Right cardiac atrium (tissue), 5 donors: Measurements from ENCODE around the gene ACIN1. TPM values are rescaled to one million over a fixed set of nuclear protein-coding genes. Genes with fewer than 3 reads are reported as not detected.
"Not testable (repeated sequence)": the region's sequence is repeated elsewhere in the genome, so short reads cannot be mapped to it uniquely, and the experiment has no call there.

ENCODE experiments used
- ATAC-seq, 2 donors: fragments of 200-7000 bp; cut with Tn5 transposase; one replicate each; pipeline versions ENCODE4 v1.8.0 to v1.9.1; 2020; ENCODE audit warnings: moderate library complexity in 2 of 2, mild to moderate bottlenecking in 1 of 2
- DNase-seq, 3 donors: peaks; one replicate each; pipeline ENCODE4 v3.0.0-alpha.2; 2020
- H3K27ac ChIP-seq: one replicate; pipeline ENCODE4 v1.5.1; 2013; ENCODE audit warnings: mild to moderate bottlenecking, low read length, control low read depth, moderate library complexity
- H3K27me3 ChIP-seq: one replicate; pipeline ENCODE4 v1.6.1; 2013; ENCODE audit not compliant: control insufficient read depth, insufficient read depth
- H3K4me1 ChIP-seq: one replicate; pipeline ENCODE4 v1.6.1; 2013; ENCODE audit warnings: low read length; ENCODE audit not compliant: control insufficient read depth, insufficient read depth
- H3K4me3 ChIP-seq: one replicate; pipeline ENCODE4 v1.5.1; 2013; ENCODE audit warnings: low read length, control low read depth
- H3K9me3 ChIP-seq: one replicate; pipeline ENCODE4 v1.6.1; 2013; ENCODE audit warnings: low read length; ENCODE audit not compliant: control insufficient read depth
- WGBS: extraction: QIAGEN DNeasy Blood & Tissue Kit; methylation state at CpG from one replicate; pipeline ENCODE4 v1.1.7; 2013; 5-methylcytosine and 5-hydroxymethylcytosine counted together
- intact Hi-C, 4 donors: fragments of 100-400 bp; cut with DNase I; formaldehyde crosslinking; loops; one replicate each; pipeline versions ENCODE4 v1.11.0 to v1.14.0; 2022 to 2023
- polyA plus RNA-seq: library from polyadenylated mRNA; stranded (reverse); fragments of 200-250 nt; gene quantifications from one replicate; pipeline ENCODE4 v1.2.3, GENCODE V29; 2013
- total RNA-seq, 4 donors: library from RNA; stranded (reverse); fragmentation: NEBNext Ultra II Directional; extraction: Animal tissue kit (Norgen Biotek cat#: 25700); gene quantifications; one replicate each; pipeline ENCODE4 v1.2.1, GENCODE V29; 2021
- donor health status: healthy with polysubstance abuse.
- donor health status: DM: no; HTN: yes; CAD: no.
- donor health status: DM: no; HTN: no; CAD: no.
- donor health status: DM: no; HTN: yes; CAD: no; lungs with severe emphysema.
- donor health status: DM: yes; HTN: yes; CAD: no.

Gene ACIN1
- total and polyA plus RNA-seq, 5 donors, result 67.1 to 87.8 (median 83.3) TPM

DNA sequence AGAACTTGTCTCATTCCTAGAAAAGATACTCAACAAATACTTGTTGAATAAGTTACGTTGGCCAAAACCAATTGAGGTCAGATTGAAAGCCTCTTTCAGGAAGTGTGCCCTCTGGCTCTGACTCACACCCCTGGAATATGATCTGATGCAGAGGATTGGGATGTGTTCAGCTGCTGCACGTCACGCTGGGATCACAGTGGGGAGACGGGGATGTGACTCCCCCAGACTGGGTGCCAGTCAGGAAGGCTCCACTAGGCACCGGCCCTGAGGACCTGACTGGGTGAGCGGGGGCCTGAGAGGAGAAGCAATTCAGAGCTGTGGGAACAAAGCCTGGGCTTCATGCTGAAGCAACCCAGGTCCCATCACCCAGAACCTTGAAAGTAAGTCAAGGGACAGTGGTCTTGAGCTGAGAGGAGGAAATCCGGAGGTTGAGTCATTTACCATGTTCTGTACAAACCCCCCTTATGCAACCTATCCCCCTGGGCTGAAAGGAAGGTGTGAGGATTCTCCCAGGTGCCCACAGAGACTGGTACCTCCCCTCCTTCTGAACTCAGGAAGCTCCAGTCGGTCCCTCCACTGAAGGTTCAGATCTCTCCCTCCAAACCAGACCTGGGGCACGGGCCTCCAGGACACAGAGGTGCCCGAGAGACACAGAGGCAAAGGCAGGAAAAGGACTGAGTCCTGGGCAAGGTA, 20.2 kb upstream of the ACIN1 start:
- DNase-seq (peak in 1 of 3 donors; percentile 54), ATAC-seq (peak in 1 of 2 donors; percentile 3)
- H3K27ac ChIP-seq, result no peak overlapping the region
- no peaks in the 10 kb centered on the region for H3K27me3 ChIP-seq
- no peaks in the 10 kb centered on the region for H3K9me3 ChIP-seq
- 69% methylated on average over 10 of the region's 10 CpGs for WGBS
- H3K4me1 ChIP-seq, result peaks cover 5% of the 10 kb centered on the region
- H3K4me3 ChIP-seq, result no peak overlapping the region
- intact Hi-C loops, result no loop called here

DNA sequence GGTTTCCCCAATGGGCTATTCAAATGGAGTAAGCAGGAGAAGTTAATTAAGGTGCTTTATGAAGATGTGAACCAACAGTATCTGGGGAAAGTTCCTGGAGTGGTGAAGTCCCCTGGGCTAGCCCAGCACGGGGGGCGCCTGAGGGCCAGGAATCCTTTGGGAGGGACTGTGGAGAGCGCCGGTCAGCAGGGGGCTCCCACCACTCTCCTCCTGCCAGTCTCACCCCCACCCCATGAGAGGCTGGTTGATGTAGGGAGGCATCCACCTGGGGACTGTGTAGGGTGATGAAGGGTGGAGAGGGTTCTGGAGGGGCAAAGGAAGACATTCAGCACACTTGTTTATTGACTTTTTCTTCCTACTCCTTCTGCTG, 19.7 kb upstream of the ACIN1 start:
- Histone ChIP-seq H3K27ac (no peak overlapping the region), H3K4me3 (no peak overlapping the region), H3K9me3 (no peaks in the 10 kb centered on the region), H3K27me3 (no peaks in the 10 kb centered on the region), H3K4me1 (peaks cover 5% of the 10 kb centered on the region)
- no peak for ATAC-seq
- WGBS, result 67% methylated on average over 4 of the region's 4 CpGs
- no peak for DNase-seq
- intact Hi-C loops, result no loop called here

DNA sequence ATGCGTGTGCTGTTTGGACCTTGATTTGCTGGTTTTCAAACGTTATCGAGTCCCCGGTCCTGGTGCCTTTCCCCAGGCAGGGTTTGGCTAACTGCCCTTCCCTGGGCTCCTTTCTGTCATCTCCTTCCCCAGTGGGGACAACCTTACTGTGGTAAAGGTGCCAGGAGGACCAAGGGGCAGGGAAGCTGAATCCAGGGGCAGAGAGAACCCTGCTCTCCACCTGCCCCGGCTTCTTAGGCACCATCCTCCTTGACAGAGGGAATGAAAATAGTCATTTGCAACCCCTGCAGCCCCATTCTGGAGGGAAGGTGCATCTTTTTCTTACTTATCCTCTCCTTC, 19.2 kb upstream of the ACIN1 start:
- intact Hi-C loops, result no loop called here
- DNase-seq (no peak), ATAC-seq (no peak)
- no peak overlapping the region for H3K4me3 ChIP-seq
- peaks cover 5% of the 10 kb centered on the region for H3K4me1 ChIP-seq
- 57% methylated on average over 5 of the region's 5 CpGs for WGBS
- no peaks in the 10 kb centered on the region for H3K9me3 ChIP-seq
- H3K27me3 ChIP-seq, result no peaks in the 10 kb centered on the region
- H3K27ac ChIP-seq, result no peak overlapping the region

DNA sequence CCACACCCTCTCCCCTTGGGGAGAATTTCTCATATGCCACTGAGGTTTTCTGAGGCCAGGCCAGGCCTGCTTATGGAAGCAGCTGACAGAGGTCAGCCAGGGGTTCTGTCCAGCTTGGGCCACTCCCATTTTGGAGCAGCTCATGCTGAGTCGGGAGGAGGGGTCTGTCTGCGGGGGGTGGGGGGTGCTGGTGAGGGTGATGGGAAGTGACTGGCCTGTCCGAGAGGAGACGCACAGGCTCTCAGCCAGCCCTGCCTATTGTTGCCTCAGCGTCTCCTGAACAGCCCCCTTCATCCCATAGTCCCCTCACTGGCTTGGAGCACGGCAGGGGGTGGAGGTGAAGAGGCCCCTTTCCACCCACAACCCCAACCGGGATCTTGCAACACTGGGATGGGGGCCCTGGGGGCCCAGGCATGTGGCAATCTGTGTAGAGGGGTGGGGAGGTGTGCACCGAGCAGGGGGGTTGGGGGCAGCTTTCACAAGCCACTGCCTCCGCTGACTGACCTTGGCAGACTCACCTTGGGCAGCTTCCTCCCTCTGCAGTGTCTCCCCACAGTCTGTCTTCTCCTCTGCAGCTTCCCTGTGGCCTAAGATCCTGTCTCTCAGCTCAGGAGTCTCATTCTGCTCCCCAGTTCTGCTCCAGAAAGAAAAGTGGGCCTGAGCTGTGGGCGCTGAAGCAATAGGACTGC, 18.6 kb upstream of the ACIN1 start:
- H3K27me3 ChIP-seq, result no peaks in the 10 kb centered on the region
- intact Hi-C loops, result no loop called here
- no peaks in the 10 kb centered on the region for H3K9me3 ChIP-seq
- peak; percentile 34 to 38 for ATAC-seq
- 31% methylated on average over 10 of the region's 10 CpGs for WGBS
- DNase-seq, result peak in 2 of 3 donors; percentile 53 to 77
- H3K27ac ChIP-seq, result no peak overlapping the region
- H3K4me1 ChIP-seq, result peaks cover 5% of the 10 kb centered on the region
- H3K4me3 ChIP-seq, result no peak overlapping the region

DNA sequence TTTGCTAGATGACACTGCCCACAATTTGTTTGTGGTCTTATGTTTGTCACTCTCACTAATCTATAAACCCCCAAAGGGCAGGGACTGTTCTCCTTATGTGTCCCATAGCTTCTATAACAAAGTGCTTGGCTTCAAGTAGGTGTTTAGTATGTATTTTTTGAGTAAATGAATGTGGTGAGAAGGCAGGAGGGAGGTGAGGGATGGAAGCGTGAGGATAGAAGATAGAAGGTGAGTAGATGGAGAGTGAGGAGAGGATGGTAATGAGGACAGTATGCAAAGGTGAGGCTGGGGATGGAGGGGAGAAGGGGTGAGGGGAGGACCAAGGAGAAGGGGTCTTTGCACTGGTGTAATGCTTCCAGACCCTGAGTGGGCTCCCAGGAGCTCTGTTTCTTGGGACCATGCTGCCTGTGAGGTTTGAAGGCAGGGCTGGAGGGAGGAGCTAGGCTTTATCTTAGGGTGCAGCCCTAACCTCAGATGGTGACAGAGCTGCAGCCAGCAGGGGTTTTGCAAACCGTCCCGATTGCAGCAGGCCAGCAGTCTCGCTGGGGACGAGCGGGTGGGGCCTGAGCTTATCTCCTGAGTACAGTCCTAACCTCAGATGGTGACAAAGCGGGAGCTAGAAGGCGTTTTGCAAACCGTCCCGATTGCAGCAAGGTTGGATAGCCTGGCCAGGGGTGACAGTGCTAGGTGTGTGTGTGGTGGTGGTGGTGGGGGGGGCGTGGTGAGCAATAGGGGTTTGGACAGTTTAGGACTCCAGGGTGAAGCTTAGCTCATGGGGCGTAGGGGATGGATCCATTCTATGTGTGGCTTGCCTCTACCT, 17.6 kb upstream of the ACIN1 start:
- no peak overlapping the region for H3K27ac ChIP-seq
- intact Hi-C loops, result no loop called here
- peak; percentile 64 to 65 for ATAC-seq

DNA sequence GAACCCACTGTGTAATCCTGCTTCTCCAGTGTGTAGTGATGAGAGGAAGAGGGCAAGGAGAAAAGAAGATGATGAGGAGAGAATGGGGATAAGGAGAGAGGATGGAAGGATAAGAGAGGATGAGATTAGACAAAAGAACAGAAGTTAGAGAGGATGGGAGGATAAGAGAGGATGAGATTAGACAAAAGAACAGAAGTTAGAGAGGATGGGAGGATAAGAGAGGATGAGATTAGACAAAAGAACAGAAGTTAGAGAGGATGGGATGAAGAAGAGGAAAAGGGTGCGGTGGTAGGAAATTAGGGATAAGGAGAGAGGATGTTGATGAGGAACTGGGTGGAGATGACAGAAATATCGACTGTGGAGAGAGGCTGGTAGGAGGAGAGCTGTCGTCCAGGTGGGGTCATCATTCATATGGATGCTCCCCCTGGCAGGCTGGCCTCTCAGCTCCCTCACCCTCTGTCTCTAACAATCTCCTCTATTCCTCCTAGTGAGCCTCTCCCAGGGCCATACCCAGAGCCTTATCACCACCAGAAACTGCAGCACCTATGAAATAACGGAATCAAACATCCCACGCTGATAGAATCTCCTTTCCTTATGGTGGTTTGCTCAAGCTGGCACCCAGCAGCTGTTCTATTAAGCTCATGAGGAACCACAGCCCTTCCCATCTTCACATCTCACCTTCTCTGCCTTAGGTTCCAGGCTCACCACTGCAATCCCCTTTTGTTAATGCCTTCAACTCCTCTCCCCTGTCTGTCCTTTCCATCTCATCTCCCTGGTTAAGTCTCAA, 15.8 kb upstream of the ACIN1 start:
- intact Hi-C loops, result no loop called here

More for the DNA sequence above, 17.6 kb upstream of the ACIN1 start:
- DNase-seq, result peak in 2 of 3 donors; percentile 71 to 76
- 34% methylated on average over 12 of the region's 12 CpGs for WGBS
- Histone ChIP-seq H3K4me1 (peaks cover 5% of the 10 kb centered on the region), H3K9me3 (no peaks in the 10 kb centered on the region), H3K27me3 (no peaks in the 10 kb centered on the region), H3K4me3 (no peak overlapping the region)

DNA sequence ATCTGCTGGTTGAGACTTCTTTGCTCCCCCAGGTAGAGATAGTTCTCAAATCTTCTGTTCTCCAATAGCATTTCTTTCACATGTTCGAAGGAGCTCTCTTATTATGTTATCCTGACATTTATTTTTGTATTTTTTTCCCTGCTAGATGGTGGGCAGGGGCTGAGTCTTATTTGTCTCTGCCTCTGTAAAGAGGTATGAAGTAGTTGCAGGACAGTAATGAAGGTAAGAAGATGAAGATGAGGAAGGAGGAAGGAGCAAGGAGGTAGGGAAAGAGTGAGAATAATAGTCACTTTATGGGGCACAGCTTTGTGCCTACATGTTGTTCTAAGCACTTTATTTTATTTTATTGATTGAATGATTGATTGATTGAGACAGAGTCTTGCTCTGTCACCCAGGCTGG, 14.8 kb upstream of the ACIN1 start:
- DNase-seq (no peak), ATAC-seq (no peak)
- no peaks in the 10 kb centered on the region for H3K27me3 ChIP-seq
- intact Hi-C loops, result no loop called here
- no peak overlapping the region for H3K27ac ChIP-seq
- H3K9me3 ChIP-seq, result no peaks in the 10 kb centered on the region
- H3K4me1 ChIP-seq, result peaks cover 5% of the 10 kb centered on the region
- no peak overlapping the region for H3K4me3 ChIP-seq
- 86% methylated on average over 1 of the region's 1 CpG for WGBS

More for the DNA sequence above, 15.8 kb upstream of the ACIN1 start:
- no peaks in the 10 kb centered on the region for H3K9me3 ChIP-seq
- 48% methylated on average over 5 of the region's 5 CpGs for WGBS
- no peak overlapping the region for H3K4me3 ChIP-seq
- no peaks in the 10 kb centered on the region for H3K27me3 ChIP-seq
- H3K27ac ChIP-seq, result no peak overlapping the region
- ATAC-seq (no peak), DNase-seq (no peak)
- H3K4me1 ChIP-seq, result peaks cover 5% of the 10 kb centered on the region

DNA sequence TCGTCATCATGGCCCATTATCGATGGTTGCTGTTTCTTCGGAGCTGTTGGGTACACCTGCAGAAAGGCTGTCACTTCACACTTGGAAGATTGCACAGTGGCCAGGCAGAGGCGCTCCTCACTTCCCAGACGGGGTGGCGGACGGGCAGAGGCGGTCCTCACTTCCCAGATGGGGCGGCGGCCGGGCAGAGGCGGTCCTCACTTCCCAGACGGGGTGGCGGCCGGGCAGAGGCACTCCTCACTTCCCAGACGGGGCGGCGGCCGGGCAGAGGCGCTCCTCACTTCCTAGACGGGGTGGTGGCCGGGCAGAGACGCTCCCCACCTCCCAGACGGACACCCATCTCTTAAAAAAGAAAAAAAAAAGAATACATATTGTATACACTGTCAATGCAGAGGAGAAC, 13.2 kb upstream of the ACIN1 start:
- ATAC-seq, H3K27ac ChIP-seq, H3K4me1 ChIP-seq, intact Hi-C loops, H3K4me3 ChIP-seq, H3K9me3 ChIP-seq, DNase-seq, H3K27me3 ChIP-seq: not testable (repeated sequence)
- 93% methylated on average over 24 of the region's 24 CpGs for WGBS

DNA sequence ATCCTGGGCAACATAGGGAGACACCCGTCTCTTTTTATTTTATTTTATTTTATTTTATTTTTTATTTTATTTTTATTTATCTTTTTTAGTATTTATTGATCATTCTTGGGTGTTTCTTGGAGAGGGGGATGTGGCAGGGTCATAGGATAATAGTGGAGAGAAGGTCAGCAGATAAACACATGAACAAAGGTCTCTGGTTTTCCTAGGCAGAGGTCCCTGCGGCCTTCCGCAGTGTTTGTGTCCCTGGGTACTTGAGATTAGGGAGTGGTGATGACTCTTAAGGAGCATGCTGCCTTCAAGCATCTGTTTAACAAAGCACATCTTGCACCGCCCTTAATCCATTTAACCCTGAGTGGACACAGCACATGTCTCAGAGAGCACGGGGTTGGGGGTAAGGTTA, 12.7 kb upstream of the ACIN1 start:
- H3K27ac ChIP-seq, ATAC-seq, DNase-seq, intact Hi-C loops, H3K4me3 ChIP-seq, H3K4me1 ChIP-seq, H3K9me3 ChIP-seq, H3K27me3 ChIP-seq: not testable (repeated sequence)
- 89% methylated on average over 1 of the region's 5 CpGs for WGBS

DNA sequence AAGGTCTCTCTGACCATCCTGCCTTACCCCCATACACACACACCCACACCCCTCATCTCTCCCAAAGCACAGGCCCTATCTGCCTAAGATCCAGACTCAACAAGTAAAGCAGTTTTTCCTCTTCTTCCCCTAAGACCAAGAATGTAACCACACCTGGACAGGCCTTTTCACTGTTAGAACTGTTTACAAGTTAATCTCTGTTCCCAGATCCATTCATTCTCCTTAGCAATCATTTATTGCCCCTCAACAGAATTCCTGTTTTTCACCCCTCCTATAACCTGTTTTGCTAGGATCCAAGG, 11.8 kb upstream of the ACIN1 start:
- DNase-seq (no peak), ATAC-seq (no peak)
- Histone ChIP-seq H3K27me3 (no peaks in the 10 kb centered on the region), H3K27ac (no peak overlapping the region), H3K4me3 (no peak overlapping the region), H3K4me1 (no peaks in the 10 kb centered on the region), H3K9me3 (no peaks in the 10 kb centered on the region)
- intact Hi-C loops, result no loop called here
